Skin epidermis (tissue), 12 donors: ENCODE results near the gene P2RY2.
A peak's percentile ranks its signal among the peaks of the same experiment; 100 is the strongest.

Experiments used
- H3K27ac ChIP-seq, 21 experiments: fragments of 200-600 bp; sonication (generic) in 11 of 21; one replicate each; pipeline ENCODE4 v1.5.0; 2020; ENCODE audit warnings: mild to moderate bottlenecking in 3 of 21, inconsistent platforms in 2 of 21, moderate library complexity in 2 of 21
- H3K4me3 ChIP-seq, 7 experiments: fragments of 200-600 bp; sonication (generic) in 2 of 7; one replicate each; pipeline ENCODE4 v1.5.0; 2020; ENCODE audit warnings: inconsistent platforms in 2 of 7, mild to moderate bottlenecking in 2 of 7, moderate library complexity in 1 of 7

P2RY2 gene

GRCh38 chr11:73236854-73237253 lies 18.8 kb downstream of the P2RY2 start:
- H3K27ac ChIP-seq, result no peak overlapping the region
- H3K4me3 ChIP-seq, result no peak overlapping the region

GRCh38 chr11:73237471-73238290 lies 19.6 kb downstream of the P2RY2 start:
- Histone ChIP-seq H3K27ac (no peak overlapping the region), H3K4me3 (no peak overlapping the region)

GRCh38 chr11:73239111-73239521 lies 21.0 kb downstream of the P2RY2 start:
- no peak overlapping the region for H3K27ac ChIP-seq

GRCh38 chr11:73239571-73240189 lies 21.6 kb downstream of the P2RY2 start:
- Histone ChIP-seq H3K27ac (no peak overlapping the region), H3K4me3 (no peak overlapping the region)

More at GRCh38 chr11:73239111-73239521, 21.0 kb downstream of the P2RY2 start:
- no peak overlapping the region for H3K4me3 ChIP-seq

GRCh38 chr11:73240190-73240781 lies 22.2 kb downstream of the P2RY2 start:
- Histone ChIP-seq H3K4me3 (no peak overlapping the region), H3K27ac (no peak overlapping the region)

- no peak overlapping the region for H3K27ac ChIP-seq
These were observed 23.2 kb downstream of the P2RY2 start for GRCh38 chr11:73241300-73241699.

GRCh38 chr11:73242251-73243092 lies 24.4 kb downstream of the P2RY2 start:
- no peak overlapping the region for H3K4me3 ChIP-seq
- H3K27ac ChIP-seq, result peak overlapping the region in 3 of 21 experiments; percentile 6 to 27 (median 6)

More at GRCh38 chr11:73241300-73241699, 23.2 kb downstream of the P2RY2 start:
- no peak overlapping the region for H3K4me3 ChIP-seq

- Histone ChIP-seq H3K4me3 (no peak overlapping the region), H3K27ac (peak overlapping the region in 1 of 21 experiments; percentile 6)
These were observed 25.0 kb downstream of the P2RY2 start for GRCh38 chr11:73243093-73243485.

- Histone ChIP-seq H3K27ac (no peak overlapping the region), H3K4me3 (no peak overlapping the region)
These were observed 26.6 kb downstream of the P2RY2 start for GRCh38 chr11:73244589-73245240.

- Histone ChIP-seq H3K27ac (peak overlapping the region in 1 of 21 experiments; percentile 20), H3K4me3 (no peak overlapping the region)
These were observed 27.4 kb downstream of the P2RY2 start for GRCh38 chr11:73245461-73245860.

- Histone ChIP-seq H3K4me3 (no peak overlapping the region), H3K27ac (no peak overlapping the region)
These were observed 28.2 kb downstream of the P2RY2 start for GRCh38 chr11:73246303-73246702.

GRCh38 chr11:73248526-73249185 lies 30.6 kb downstream of the P2RY2 start:
- Histone ChIP-seq H3K27ac (no peak overlapping the region), H3K4me3 (no peak overlapping the region)

GRCh38 chr11:73249304-73249703 lies 31.2 kb downstream of the P2RY2 start:
- no peak overlapping the region for H3K4me3 ChIP-seq
- H3K27ac ChIP-seq, result no peak overlapping the region

GRCh38 chr11:73249853-73250783 lies 32.0 kb downstream of the P2RY2 start:
- H3K27ac ChIP-seq, result no peak overlapping the region
- no peak overlapping the region for H3K4me3 ChIP-seq

GRCh38 chr11:73252577-73253191 lies 34.6 kb downstream of the P2RY2 start:
- H3K27ac ChIP-seq, result no peak overlapping the region

GRCh38 chr11:73257342-73258103 lies 39.4 kb downstream of the P2RY2 start:
- H3K4me3 ChIP-seq, result no peak overlapping the region
- peak overlapping the region in 18 of 21 experiments; percentile 37 to 85 (median 67) for H3K27ac ChIP-seq

More at GRCh38 chr11:73252577-73253191, 34.6 kb downstream of the P2RY2 start:
- H3K4me3 ChIP-seq, result no peak overlapping the region
